H9 (cell line): ENCODE results near the gene UNC13C. TPM values are rescaled to one million over a fixed set of nuclear protein-coding genes. Genes with fewer than 3 reads are reported as not detected.

Experiments used
- DNase-seq: peaks from one replicate; pipeline ENCODE4 v3.0.0-alpha.2; 2017
- H2AFZ ChIP-seq: one replicate; pipeline ENCODE4 v1.6.1; 2013; ENCODE audit warnings: mild to moderate bottlenecking, low read length, control low read depth, moderate library complexity
- H2AK5ac ChIP-seq: 2 replicates; pipeline ENCODE4 v1.6.1; 2013; ENCODE audit warnings: low read length, control low read depth, mixed read lengths; ENCODE audit not compliant: insufficient read length
- H2BK120ac ChIP-seq: one replicate; pipeline ENCODE4 v1.6.1; 2013; ENCODE audit warnings: low read depth, mild to moderate bottlenecking, low read length, control low read depth, inconsistent platforms; ENCODE audit not compliant: poor library complexity, severe bottlenecking
- H2BK12ac ChIP-seq: 2 replicates; pipeline ENCODE4 v1.6.1; 2013; ENCODE audit warnings: low read length, control low read depth, mixed read lengths, low read depth; ENCODE audit not compliant: insufficient read length
- H2BK15ac ChIP-seq: 2 replicates; pipeline ENCODE4 v1.6.1; 2013; ENCODE audit warnings: low read depth, low read length, control low read depth
- H2BK20ac ChIP-seq: one replicate; pipeline ENCODE4 v1.6.1; 2013; ENCODE audit warnings: low read depth, mild to moderate bottlenecking, low read length, control low read depth, inconsistent platforms; ENCODE audit not compliant: poor library complexity, severe bottlenecking
- H2BK5ac ChIP-seq: 2 replicates; pipeline ENCODE4 v1.6.1; 2013; ENCODE audit warnings: low read length, control low read depth, mixed read lengths; ENCODE audit not compliant: insufficient read length
- H3K14ac ChIP-seq: 2 replicates; pipeline ENCODE4 v1.6.1; 2013; ENCODE audit warnings: low read length, control low read depth; ENCODE audit not compliant: insufficient read depth
- H3K18ac ChIP-seq: 2 replicates; pipeline ENCODE4 v1.6.1; 2013; ENCODE audit warnings: low read depth, mild to moderate bottlenecking, mixed read lengths, low read length, control low read depth; ENCODE audit not compliant: insufficient read length
- H3K23ac ChIP-seq: 2 replicates; pipeline ENCODE4 v1.6.1; 2013; ENCODE audit warnings: low read length, control low read depth, mixed read lengths, low read depth; ENCODE audit not compliant: insufficient read length
- H3K23me2 ChIP-seq: 2 replicates; pipeline ENCODE4 v1.6.1; 2013; ENCODE audit warnings: low read depth, mild to moderate bottlenecking, mixed read lengths, low read length, control low read depth; ENCODE audit not compliant: insufficient read length, poor library complexity, severe bottlenecking
- H3K27ac ChIP-seq: 2 replicates; pipeline ENCODE4 v1.5.1; 2013; ENCODE audit warnings: low read length, control low read depth, mixed read lengths, low read depth; ENCODE audit not compliant: insufficient read length
- H3K27me3 ChIP-seq: 2 replicates; pipeline ENCODE4 v1.6.1; 2013; ENCODE audit warnings: low read length, control low read depth, inconsistent platforms; ENCODE audit not compliant: insufficient read depth
- H3K4ac ChIP-seq: 2 replicates; pipeline ENCODE4 v1.6.1; 2013; ENCODE audit warnings: low read depth, mild to moderate bottlenecking, control low read depth, inconsistent platforms, low read length, moderate library complexity
- H3K4me1 ChIP-seq: 2 replicates; pipeline ENCODE4 v1.6.1; 2013; ENCODE audit warnings: low read length, control low read depth, inconsistent platforms; ENCODE audit not compliant: insufficient read depth
- H3K4me2 ChIP-seq: 2 replicates; pipeline ENCODE4 v1.6.1; 2013; ENCODE audit warnings: low read length, control low read depth, mixed read lengths; ENCODE audit not compliant: insufficient read length, insufficient read depth
- H3K56ac ChIP-seq: 2 replicates; pipeline ENCODE4 v1.6.1; 2013; ENCODE audit warnings: low read depth, mild to moderate bottlenecking, mixed read lengths, low read length, control low read depth; ENCODE audit not compliant: insufficient read length
- H3K79me1 ChIP-seq: 2 replicates; pipeline ENCODE4 v1.6.1; 2013; ENCODE audit warnings: low read depth, mild to moderate bottlenecking, moderate library complexity, low read length, control low read depth, inconsistent platforms; ENCODE audit not compliant: insufficient read depth, poor library complexity, severe bottlenecking
- H3K79me2 ChIP-seq: 2 replicates; pipeline ENCODE4 v1.6.1; 2013; ENCODE audit warnings: low read length, control low read depth, inconsistent platforms; ENCODE audit not compliant: insufficient read depth
- H3K9ac ChIP-seq: 2 replicates; pipeline ENCODE4 v1.6.1; 2013; ENCODE audit warnings: low read length, control low read depth, mixed read lengths; ENCODE audit not compliant: insufficient read length; ENCODE audit errors: extremely low read depth
- H3K9me3 ChIP-seq: one replicate; pipeline ENCODE4 v1.6.1; 2013; ENCODE audit warnings: low read depth, low read length, inconsistent platforms; ENCODE audit not compliant: control insufficient read depth
- H3T11ph ChIP-seq: one replicate; pipeline ENCODE4 v1.6.1; 2013; ENCODE audit warnings: mild to moderate bottlenecking, low read length, control low read depth, inconsistent platforms
- H4K20me1 ChIP-seq: one replicate; pipeline ENCODE4 v1.6.1; 2013; ENCODE audit not compliant: control insufficient read depth, insufficient read length, insufficient read depth
- H4K5ac ChIP-seq: 2 replicates; pipeline ENCODE4 v1.6.1; 2013; ENCODE audit warnings: low read depth, mild to moderate bottlenecking, mixed read lengths, low read length, control low read depth; ENCODE audit not compliant: insufficient read length
- H4K8ac ChIP-seq: replicated peaks from 2 replicates; pipeline ENCODE4 v1.6.1; 2013; ENCODE audit warnings: low read length, control low read depth, mixed read lengths, low read depth; ENCODE audit not compliant: insufficient read length
- H4K91ac ChIP-seq: 2 replicates; pipeline ENCODE4 v1.6.1; 2013; ENCODE audit warnings: low read depth, mild to moderate bottlenecking, moderate library complexity, mixed read lengths, low read length, control low read depth; ENCODE audit not compliant: insufficient read length
- H3K27ac Mint-ChIP-seq, 3 experiments: 2 replicates in 2 of 3; 3 replicates in 1 of 3; pipeline ENCODE4 v1.8.0; 2020 to 2021; ENCODE audit warnings: mixed read lengths in 3 of 3, mild to moderate bottlenecking in 1 of 3, moderate library complexity in 1 of 3
- H3K27me3 Mint-ChIP-seq: 2 replicates; pipeline ENCODE4 v1.8.0; 2021; ENCODE audit warnings: low read depth, mild to moderate bottlenecking, moderate library complexity, mixed read lengths
- H3K36me3 Mint-ChIP-seq, 3 experiments: 2 replicates in 2 of 3; 3 replicates in 1 of 3; pipeline ENCODE4 v1.8.0; 2020 to 2021; ENCODE audit warnings: low read depth in 3 of 3, mixed read lengths in 3 of 3; ENCODE audit not compliant: insufficient read depth in 1 of 3
- H3K4me1 Mint-ChIP-seq, 2 experiments: 2 replicates each; pipeline ENCODE4 v1.8.0; 2020; ENCODE audit warnings: mixed read lengths in 2 of 2
- H3K4me3 Mint-ChIP-seq, 2 experiments: 2 replicates in 1 of 2; 3 replicates in 1 of 2; pipeline ENCODE4 v1.8.0; 2020 to 2021; ENCODE audit warnings: mild to moderate bottlenecking in 2 of 2, mixed read lengths in 2 of 2, moderate library complexity in 1 of 2
- H3K9me3 Mint-ChIP-seq, 2 experiments: 2 replicates in 1 of 2; 3 replicates in 1 of 2; pipeline ENCODE4 v1.8.0; 2020; ENCODE audit warnings: mild to moderate bottlenecking in 2 of 2, mixed read lengths in 2 of 2, moderate library complexity in 1 of 2
- WGBS: extraction: QIAGEN DNeasy Blood & Tissue Kit; methylation state at CpG from one replicate; pipeline ENCODE4 v1.1.7; 2013; ENCODE audit warnings: missing lambda C conversion rate, low lambda C conversion rate, mixed read lengths; ENCODE audit not compliant: insufficient read length; ENCODE audit errors: extremely low coverage; 5-methylcytosine and 5-hydroxymethylcytosine counted together
- total RNA-seq: library from RNA; stranded (reverse); gene quantifications from 2 replicates; pipeline ENCODE4 v1.2.1, GENCODE V29; 2021
- TF ChIP-seq, protein P1 (sequence below): fragments of 200-600 bp; sonication (generic); conservative IDR thresholded peaks from 3 replicates; pipeline ENCODE4 v1.8.0; 2021; ENCODE audit warnings: antibody characterized with exemption, mild to moderate bottlenecking

The UNC13C gene
- total RNA-seq, 1 experiment from 2014 or later = 0.02 TPM

DNA sequence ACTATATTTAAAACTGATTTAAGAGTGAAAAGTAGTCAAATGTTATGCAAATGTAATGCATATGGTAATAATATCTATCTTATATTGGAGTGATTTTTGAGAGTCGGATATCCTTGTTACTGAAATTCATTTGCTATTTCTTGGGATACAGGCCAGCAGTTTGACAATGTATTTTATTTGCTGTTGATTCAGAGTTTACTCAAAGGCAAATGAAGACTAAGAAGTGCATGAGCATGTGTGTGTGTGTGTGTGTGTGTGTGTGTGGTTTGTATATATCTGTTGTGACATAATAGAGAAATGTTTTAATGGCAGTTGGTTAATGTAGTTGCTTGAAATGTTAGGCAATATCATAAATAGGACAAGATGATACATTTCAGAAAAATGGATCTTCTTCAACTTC, 39.0 kb downstream of the UNC13C start:
- H3K9me3 ChIP-seq = no peaks in the 10 kb centered on the region
- no peaks in the 10 kb centered on the region for H4K20me1 ChIP-seq
- H3K14ac ChIP-seq = no peak overlapping the region
- no peak for DNase-seq
- WGBS = no CpG with 5 or more reads among the region's 1 CpG
- peaks cover 7% of the 10 kb centered on the region; the same call in 1 of the 2 replicates for H3K27me3 Mint-ChIP-seq
- H3K27ac Mint-ChIP-seq = no peak overlapping the region
- H2AFZ ChIP-seq = no peak overlapping the region
- H3K4me3 Mint-ChIP-seq = no peak overlapping the region
- no peak overlapping the region for H3K27ac ChIP-seq
- H3K18ac ChIP-seq = no peak overlapping the region
- no peak overlapping the region for H4K8ac ChIP-seq
- no peaks in the 10 kb centered on the region for H3K23me2 ChIP-seq
- H3K4ac ChIP-seq = no peak overlapping the region
- H2BK12ac ChIP-seq = no peak overlapping the region
- H4K91ac ChIP-seq = no peak overlapping the region
- no peak overlapping the region for H4K5ac ChIP-seq
- H3K56ac ChIP-seq = no peak overlapping the region
- H2BK20ac ChIP-seq = no peak overlapping the region
- TF ChIP-seq, protein P1, sequence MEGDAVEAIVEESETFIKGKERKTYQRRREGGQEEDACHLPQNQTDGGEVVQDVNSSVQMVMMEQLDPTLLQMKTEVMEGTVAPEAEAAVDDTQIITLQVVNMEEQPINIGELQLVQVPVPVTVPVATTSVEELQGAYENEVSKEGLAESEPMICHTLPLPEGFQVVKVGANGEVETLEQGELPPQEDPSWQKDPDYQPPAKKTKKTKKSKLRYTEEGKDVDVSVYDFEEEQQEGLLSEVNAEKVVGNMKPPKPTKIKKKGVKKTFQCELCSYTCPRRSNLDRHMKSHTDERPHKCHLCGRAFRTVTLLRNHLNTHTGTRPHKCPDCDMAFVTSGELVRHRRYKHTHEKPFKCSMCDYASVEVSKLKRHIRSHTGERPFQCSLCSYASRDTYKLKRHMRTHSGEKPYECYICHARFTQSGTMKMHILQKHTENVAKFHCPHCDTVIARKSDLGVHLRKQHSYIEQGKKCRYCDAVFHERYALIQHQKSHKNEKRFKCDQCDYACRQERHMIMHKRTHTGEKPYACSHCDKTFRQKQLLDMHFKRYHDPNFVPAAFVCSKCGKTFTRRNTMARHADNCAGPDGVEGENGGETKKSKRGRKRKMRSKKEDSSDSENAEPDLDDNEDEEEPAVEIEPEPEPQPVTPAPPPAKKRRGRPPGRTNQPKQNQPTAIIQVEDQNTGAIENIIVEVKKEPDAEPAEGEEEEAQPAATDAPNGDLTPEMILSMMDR = no peak
- peaks cover 0 to 5% of the 10 kb centered on the region in 2 experiments; a peak in 3 of 4 replicates for H3K4me1 Mint-ChIP-seq
- peaks cover 0 to 5% of the 10 kb centered on the region in 2 experiments; a peak in 1 of 5 replicates for H3K9me3 Mint-ChIP-seq
- no peak overlapping the region for H3K23ac ChIP-seq
- H2AK5ac ChIP-seq = no peak overlapping the region
- no peaks in the 10 kb centered on the region for H3K27me3 ChIP-seq
- no peak overlapping the region for H3K4me2 ChIP-seq
- H3T11ph ChIP-seq = no peak overlapping the region
- no peaks in the 10 kb centered on the region for H3K36me3 Mint-ChIP-seq
- H3K79me1 ChIP-seq = no peaks in the 10 kb centered on the region
- no peak overlapping the region for H2BK5ac ChIP-seq
- H3K79me2 ChIP-seq = no peaks in the 10 kb centered on the region
- no peak overlapping the region for H2BK120ac ChIP-seq
- no peak overlapping the region for H2BK15ac ChIP-seq
- H3K9ac ChIP-seq = no peak overlapping the region
- H3K4me1 ChIP-seq = no peaks in the 10 kb centered on the region
